NCI-H748 treated with DMSO at 0.1 percent for 48 hours (cell line): Measurements from ENCODE around the gene SIAH2.

Source experiments
- DNase-seq: peaks from one replicate; lab custom pipeline; 2025; lab: John Stamatoyannopoulos, UW

SIAH2 gene

DNA sequence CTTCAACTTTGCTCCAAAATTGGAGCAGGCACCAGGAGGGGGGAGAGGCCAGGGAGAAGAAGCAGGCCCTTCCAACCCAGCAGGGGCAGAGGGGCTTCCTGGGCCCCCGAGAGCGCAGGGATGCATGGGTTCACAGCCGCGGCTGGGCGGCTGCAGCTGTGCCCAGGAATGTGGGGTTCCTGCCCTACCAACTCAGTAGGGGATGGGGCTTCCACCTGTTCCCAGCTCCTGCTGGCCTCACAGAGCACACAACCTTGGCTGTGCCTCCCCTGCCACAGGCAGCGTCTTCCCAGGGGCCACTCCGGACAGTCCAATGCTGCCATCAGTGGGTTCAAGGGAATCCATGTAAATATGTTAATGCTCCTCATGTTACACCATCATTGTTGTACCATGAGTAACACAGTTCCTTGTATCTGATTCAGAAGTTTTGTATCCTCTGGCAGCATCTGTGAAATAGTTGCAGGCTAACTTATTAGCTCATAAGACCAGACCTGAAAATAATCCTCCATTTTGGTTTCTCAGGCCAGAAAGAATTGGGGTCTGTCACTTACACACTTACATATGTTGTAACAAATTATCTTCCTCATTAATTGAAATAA lies 12.1 kb upstream of the SIAH2 start:
- DNase-seq: no peak

DNA sequence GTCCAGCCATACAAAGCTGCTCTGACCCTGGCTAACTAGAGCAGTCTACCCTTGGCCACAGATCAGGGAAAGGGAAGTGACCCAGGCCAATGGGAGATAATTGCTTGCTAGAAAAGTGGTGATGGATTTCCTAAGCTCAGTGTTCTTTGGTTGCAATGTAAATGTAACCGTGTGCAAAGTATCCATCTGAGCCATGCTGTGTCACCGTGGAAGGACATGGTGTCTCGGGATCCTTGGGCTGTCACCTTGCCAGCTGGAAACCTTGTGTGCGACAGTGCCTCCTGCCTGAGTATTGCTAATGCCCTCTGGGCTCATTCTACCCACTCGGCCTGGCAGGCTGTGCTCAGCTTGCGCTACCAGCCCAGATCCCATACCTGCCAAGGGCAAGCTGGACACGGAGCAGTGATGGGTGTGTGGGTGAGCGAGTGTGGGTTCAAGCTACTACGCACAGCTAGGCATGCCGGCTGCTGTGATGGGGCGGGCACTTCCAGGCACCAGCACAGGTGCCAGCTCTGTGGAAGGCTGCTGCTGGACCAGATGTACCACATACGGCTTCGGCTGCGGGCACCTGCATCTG lies 10.7 kb upstream of the SIAH2 start:
- no peak for DNase-seq

DNA sequence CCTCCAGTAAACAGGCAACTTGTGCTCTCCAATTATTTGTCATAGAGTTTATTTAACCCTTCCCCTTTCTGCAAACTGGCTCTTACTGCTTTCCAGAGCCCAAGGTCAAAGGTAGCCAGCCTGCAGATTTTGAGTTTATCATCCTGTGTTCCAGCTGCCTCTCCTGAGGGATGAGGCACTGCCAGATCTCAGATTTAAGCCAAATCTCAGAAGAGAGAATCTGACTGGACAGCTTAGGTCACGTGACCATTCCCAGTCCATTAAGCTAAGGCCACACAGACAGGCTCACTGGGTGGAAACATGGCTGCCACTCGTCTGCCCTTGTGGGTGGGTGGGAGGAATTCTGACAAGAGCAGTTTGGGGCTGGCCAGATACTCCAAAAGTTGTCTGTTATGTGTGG lies 8.6 kb upstream of the SIAH2 start:
- DNase-seq: no peak

DNA sequence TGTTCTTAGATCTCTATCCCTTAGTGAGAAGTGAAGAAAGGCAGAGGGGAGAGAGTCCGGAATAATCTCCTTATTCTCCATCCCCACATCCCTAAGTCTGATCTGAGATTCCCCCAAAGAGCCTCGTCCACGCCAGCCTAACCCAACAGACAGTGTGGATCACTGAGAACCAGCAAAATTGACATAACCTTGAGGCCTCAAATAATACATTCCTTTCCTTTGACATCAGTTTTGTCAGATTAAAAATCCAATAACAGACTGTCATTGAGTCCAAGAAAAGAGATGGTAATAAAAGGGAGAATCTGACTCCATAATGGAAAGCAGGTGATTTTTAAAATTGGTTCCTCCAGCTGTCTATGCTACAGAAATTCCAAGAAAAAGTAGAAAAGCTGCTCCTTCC lies 7.7 kb upstream of the SIAH2 start:
- no peak for DNase-seq

DNA sequence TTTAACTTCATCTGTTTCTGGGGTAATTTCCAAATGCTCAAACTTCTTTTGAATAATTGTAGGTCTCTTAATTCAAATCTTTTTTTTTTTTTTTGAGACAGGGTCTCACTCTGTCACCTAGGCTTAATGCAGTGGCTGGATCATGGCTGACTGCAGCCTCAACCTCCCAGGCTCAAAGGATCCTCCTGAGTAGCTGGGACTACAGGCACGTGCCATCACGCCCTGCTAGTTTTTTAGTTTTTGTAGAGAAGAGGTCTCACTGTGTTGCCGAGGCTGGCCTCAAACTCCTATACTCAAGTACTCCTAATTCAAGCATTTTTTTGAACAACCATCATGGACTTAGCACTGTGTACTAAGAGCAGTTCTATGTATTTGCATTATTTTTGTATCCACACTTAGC lies 3.8 kb upstream of the SIAH2 start:
- DNase-seq: no peak

DNA sequence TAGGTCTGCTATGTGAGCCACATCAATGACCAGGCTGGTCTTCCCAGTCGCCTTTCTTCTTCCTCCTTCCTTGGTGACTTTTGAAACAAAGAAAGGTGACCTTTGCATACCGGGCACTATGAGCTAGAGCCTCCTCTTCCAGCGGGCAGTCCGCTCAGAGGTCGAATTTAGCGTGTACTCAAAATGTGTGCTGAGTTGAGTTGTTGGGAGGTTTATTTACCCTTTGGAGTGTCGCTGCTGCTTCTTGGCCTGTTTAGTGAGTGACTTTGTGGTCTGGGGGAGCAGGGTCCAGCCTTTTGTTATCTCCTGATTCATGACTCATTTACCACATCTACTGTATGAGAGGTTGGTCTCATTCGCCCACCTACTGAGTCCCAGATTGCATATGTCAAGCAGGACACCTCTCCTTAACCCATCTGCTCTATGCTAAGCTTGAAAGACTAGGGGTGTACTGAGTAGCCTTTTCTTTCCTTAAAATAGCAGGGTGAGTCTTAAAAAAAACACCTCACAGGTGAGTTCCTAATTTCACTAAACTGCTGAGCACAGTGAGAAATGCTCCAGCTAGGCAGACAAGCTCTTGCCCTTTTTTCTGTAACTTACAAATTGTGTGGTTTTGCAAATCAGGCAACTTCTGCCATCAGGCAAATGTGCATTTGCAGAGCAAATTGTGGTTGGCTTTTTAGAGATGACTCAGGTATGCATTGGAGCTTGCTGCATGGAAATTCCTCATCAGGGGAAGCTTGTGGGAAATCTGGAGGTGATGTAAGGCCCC lies 3.2 kb upstream of the SIAH2 start:
- no peak for DNase-seq

DNA sequence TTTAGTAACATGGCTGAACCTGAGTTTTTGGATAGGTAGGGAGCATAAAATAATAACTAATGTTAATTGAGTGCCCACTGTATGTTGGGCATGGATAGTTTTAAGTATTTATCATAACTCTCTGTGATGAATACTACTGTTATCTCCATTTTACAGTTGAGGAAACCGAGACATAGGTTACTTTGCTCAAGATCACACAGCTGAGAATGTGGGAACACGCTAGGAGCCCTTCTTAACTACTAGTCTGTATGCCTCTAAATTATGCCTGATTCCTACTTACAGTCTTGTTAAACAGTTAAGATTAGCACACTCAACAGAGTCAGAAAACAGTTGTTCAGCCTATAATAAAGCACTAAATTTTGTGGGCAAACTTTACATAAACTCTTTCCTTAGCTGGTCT lies 2.0 kb upstream of the SIAH2 start:
- DNase-seq: no peak

DNA sequence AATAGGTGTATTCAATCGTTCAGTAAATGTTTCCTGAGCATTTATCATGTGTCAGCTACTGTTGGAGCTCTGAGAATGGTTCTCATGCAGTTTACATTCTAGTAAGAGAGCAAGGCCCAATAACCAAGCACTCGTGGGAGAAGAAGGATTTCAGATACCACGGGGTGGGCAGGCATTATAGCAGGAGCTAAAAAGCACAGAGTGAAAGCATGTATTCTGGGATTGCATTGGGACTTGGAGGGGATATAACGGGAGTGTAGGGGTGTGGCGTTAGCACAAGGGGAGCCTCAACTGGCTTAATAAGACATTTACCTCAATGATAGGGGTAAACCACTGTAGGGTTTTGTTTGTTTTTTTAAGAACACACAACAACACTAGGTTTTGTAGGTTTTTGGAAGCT lies 1.6 kb upstream of the SIAH2 start:
- DNase-seq: no peak

DNA sequence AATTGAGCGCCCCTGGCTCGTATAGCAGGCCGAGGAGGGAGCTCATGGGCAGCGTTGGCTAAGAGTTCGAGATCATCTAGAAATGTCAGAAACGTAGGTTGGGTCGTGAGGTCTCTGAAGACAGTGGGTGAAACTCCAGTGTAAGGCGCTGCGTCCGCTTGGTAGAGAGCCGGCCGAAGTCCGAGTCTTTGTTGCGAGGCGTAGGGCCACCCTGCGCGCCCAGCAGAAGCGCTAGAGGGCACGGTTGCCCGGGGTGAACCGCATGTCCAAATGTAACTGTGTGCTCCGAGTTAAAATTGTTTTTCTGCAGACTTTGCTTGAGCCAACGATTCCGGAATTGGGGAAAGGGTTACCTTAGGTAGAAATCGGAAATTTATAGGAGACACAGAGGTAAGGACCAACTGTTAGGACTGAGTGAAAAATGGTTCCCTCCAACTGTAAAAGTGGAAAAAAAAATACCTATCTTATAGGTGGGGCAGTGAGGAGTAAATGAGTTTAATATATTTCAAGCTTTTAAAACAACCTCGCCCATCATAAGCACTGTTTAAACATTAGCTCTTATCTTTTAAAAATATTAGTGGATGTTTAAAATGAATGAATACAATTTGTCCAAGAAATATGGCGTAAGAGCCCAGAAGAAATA lies 993 bp upstream of the SIAH2 start:
- DNase-seq: peak; percentile 35

DNA sequence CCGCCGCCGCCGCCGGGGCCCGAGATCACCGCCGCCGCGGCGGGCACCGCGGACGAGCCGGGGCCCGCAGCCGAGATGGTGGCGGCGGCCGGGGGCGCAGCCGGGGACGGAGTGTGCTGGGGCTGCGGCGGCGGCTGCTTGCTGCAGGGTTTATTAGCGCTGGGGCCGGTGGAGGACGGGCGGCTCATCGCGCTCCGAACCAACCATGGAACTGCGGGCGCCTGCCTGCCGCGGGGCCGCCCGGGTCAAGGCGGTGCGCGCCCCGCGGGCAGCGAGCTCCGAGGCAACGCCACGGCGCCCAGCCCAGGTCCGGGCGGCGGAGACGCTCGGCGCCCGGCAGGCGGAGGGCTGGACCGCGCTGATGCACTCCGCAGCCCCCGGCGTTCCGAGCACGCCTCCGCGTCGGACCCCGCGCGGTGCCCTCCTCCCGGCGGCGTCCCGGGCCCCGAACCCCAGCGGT lies 277 bp downstream of the SIAH2 start:
- DNase-seq: no peak

DNA sequence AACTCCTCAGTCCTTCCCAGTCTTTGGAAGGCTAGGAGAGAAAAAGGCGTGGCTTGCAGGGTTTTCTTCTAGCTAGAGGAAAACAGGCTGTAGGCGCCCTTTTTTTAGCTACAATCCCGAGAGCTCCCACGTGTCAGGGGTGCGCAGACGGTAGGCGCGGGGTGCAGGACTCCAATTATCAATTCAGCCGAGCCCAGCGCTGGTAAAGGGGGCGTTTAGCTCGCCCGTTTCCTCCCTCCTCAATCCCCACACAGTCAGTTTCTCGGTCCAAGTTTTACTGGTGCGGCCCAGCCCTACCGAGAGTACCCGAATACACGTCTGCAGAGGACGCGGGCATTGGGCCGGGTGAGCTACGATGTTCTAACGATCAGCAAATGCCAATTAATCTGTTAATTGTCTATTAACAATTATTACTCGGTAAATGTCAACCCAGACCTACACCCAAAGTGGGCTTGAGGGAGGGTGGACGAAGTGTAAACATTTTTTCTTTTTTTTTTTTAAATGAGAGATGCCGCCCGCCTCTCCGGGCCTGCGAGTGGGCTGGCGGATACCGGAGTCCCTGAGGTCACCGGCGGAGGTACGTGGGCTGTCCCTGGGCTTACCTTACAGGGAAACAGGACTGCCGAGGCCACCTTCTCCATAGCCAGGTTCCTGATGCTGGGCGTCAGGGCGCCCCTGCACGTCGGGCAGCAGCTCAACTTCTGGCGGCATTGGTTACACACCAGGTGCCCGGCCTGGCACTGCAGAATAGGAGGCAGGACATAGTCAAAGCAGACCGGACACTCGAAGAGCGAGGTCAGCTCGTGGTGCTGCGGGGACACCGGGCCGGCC lies 923 bp downstream of the SIAH2 start:
- DNase-seq: peak; percentile 11

DNA sequence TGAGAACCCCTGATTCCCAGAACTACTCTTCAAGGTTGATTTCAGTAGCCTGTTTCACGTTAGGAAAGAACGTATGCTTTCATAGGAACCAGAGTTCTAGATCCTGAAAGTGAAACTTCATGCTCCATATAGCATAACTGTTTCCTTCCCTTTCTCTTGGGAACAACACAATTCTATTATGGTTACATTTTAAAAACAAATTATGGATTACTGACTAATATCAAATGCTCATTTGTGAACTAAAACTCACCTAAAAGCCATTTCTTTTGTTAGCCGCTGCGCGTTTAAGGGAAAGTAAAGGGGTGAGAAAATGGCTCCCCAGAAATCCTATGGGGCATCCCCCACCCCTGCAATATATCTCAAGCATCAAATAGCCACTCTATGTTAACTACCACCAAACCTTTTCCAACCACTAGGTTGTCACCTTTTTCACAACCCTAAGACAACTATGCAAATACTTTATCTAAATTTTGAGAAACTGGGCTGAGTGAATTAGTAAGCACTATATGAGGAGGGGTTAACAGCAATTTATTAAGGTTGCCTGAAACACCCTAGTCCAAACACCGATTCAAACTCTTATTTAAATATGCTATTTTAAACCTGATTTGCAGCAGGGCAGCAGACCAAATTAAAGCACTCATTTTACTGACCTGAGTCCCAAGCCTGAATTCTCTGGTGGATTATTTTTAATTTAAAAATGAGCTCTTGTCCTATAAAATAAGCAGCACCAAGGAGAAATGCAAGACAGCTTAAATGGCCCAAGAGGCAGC lies 2.4 kb downstream of the SIAH2 start:
- no peak for DNase-seq

DNA sequence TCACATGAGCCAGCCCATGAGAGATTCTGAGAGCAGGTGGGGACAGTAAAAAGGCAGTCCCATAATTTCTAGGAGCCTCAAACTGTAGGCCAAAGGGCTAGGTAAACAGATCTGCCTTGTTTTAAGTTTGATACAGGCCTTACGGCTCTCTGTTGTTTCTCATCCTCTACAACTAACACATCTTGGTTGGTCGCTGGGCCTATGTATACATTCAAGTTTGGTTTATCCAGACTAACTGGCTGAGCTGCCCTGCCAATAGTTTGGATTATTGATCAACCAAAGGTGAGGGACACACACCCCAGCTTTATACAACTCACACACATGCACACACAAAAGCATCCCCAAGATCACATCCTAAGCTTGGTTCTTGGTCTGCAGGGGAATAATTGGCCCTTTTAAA lies 3.0 kb downstream of the SIAH2 start:
- DNase-seq: no peak

DNA sequence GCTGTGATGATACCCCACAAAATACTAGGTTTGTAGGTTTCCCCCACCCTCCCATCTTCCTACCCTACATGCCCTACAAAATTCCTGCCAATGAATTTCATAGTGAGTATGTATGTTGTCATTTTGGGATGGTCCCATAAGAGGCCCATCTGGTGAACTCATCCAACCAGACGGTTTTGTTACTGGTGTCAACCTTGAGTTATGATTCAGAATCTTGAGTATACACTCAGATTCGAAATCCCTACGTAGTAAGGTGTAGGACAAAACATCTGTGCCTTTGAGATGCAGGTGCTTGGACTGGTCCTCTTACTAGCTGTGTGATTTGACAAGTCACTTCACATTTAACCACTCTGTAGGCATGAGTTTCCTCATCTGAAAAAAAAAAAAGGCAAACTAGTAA lies 3.6 kb downstream of the SIAH2 start:
- DNase-seq: no peak

DNA sequence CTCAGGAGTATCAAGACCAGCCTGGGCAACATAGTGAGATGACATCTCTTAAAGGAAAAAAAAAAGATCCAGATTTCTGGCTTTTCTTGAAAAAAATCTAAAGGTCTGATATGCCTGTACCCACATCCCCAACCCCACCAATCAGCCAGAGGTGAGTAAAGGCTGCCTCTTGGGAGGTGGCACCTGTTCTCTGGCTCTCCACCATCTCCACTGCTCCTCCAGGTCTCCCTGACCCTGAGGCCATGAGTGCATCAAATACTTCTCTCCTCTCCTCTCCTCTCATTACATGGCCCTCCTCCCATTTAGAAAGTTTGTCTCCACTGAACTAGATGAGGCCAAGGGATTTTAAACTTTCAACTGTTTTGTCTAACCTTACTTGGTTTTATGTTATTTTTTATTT lies 5.2 kb downstream of the SIAH2 start:
- DNase-seq: no peak

DNA sequence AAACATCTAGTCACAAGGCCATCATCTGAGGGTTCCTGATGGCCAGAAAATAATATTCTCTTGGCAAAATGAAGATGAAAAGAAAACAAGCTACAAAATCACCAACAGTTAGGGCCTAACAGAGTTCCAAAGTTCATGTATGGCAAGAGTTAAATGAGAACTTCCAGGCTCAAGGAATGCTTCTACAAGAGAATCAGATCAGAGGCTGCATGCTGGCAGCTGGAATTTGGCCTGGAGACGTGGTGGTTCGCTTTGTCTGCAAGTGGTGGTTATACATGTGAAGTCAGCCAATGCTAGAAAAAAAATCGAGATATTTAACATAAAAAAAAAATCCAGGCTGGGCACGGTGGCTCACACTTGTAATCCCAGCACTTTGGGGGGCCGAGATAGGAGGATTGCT lies 5.6 kb downstream of the SIAH2 start:
- DNase-seq: no peak

DNA sequence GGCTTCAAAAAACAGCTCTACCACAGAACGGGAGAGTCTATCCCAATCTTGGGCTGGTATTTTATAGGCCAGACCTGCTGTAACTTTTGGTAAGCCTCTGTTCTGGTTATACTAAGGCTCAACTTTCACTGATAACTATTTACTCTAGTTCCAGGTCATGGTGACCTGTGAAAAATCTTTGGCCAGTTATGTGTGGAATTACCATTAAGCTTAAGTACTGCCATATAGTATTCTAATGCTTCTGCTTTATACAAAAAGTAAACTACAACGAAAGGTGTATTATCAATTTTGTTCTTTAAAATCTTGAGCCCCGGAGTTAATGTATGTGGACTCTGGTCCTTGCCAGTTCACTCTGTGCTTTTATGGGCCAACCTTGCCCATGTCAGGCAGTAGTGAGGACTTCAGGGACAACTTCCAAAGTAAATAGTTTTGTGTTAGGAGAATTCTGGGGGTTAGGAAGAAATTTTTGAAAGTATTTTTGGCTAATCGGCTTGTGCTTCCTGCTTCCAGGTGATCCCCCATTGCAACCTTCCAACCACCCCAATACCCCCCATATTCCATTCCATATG lies 6.4 kb downstream of the SIAH2 start:
- no peak for DNase-seq

DNA sequence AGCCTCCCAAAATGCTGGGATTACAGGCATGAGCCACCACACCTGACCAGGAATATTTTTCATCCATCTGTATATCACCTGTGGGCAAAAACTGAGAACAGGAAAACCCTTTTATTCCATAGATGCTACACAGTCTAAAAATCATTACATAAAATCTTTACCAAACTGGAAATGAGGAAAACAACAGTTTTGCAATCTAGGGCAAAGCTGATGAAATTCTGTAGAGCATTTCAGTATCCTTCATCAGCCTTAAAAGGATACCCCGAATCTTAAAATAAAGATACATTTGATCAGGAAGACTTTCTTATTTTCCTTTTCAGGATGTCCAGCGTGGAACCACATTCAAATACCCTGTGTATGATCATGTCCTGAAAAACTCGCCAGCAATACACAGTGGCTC lies 7.1 kb downstream of the SIAH2 start:
- no peak for DNase-seq

DNA sequence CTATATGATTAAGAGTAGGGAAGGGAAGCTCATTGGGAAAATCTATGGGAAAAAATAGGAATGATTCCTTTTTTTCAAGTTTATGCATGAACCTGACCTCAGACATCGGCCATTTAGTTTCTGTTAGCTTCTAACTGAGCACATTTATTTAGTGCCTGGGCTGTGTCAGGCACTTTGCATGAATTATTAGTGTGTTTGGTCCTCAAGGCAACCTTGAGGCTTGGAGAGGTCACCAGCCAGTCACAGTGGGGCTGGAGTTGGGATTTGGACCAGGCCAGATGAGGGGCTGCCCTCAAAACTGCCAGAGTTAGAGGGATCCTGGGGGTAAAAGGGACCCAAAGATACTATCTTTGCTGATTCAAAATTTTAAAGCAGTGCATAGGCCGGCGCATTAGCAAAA lies 8.1 kb downstream of the SIAH2 start:
- no peak for DNase-seq

DNA sequence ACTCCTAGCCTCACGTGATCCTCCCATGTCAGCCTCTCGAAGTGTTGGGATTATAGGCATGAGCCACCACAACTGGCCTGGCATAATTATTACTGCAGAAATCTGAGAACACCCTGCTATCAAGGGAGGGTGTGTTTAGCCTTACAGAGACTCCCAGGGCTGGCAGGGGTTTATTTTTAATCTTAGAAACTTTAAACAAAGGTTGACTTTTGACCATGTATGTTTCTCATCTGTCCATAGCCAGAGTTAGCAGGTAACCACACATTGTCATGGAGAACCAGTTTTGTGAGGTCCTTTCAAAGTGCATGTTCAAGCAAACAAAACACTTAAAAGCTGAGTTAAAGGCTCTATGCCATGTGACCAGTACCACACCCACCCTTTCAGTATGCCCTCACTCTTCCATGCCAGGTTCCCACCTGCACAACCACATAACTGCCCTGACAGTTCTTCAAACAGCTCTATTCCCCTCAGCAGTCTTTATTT lies 11.1 kb downstream of the SIAH2 start:
- DNase-seq: peak; percentile 10

DNA sequence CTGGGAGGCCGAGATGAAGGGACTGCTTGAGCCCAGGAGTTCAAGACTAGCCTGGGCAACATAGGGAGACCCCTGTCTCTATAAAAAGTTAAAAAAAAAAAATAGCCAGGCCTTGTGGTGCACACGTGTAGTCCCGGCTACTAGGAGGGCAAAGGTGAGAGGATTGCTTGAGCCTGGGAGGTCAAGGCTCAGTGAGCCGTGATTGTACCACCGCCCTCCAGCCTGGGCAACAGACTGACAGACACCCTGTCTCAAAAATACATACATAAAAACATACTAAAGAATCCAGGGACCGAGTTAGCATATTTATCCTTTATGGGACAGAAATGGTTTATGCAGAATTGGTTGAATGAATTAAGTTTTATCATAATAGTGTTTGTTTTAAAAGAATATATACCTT lies 13.7 kb downstream of the SIAH2 start:
- no peak for DNase-seq
